Measurements from ENCODE around the gene TENM3. TPM values are rescaled to one million over a fixed set of nuclear protein-coding genes. Genes with fewer than 3 reads are reported as not detected.

The TENM3 gene
- total RNA-seq, 1 experiment from 2014 or later, result 34.1 TPM

GRCh38 chr4:182848685-182849084 lies 605.5 kb downstream of the TENM3 start:
- no peak overlapping the region for H3K4me3 Mint-ChIP-seq (ENCODE audit: unreplicated experiment)
- ChIA-PET CTCF (interaction anchor here (0.7 kb wide), 2 partner anchors 1547 to 1714 kb away, joined by 3 read pairs; no protein-coding TSS in a partner anchor), POLR2A (interaction anchor here (0.7 kb wide), 1 partner anchor 11 kb away, joined by 3 read pairs; no protein-coding TSS in a partner anchor)
- no peaks in the 10 kb centered on the region for H3K36me3 Mint-ChIP-seq (ENCODE audit: insufficient read depth, unreplicated experiment)
- no peak for DNase-seq (ENCODE audit: unreplicated experiment)
- no TSS peak for BruUV-seq (replicated peaks)
- H3K27me3 Mint-ChIP-seq (ENCODE audit: insufficient read depth, unreplicated experiment), result no peaks in the 10 kb centered on the region
- intact Hi-C loops (cut with micrococcal nuclease), result no loop called here
- H3K4me1 Mint-ChIP-seq (ENCODE audit: insufficient read depth, unreplicated experiment), result peaks cover 4% of the 10 kb centered on the region
- H3K9me3 Mint-ChIP-seq (ENCODE audit: unreplicated experiment), result peaks cover 7% of the 10 kb centered on the region
- no peak for TF ChIP-seq CTCF (IDR thresholded peaks at IDR 0.05; ENCODE audit: unreplicated experiment)
- no peak overlapping the region for H3K27ac Mint-ChIP-seq (ENCODE audit: low read depth, unreplicated experiment)
